Loucy (cell line): ENCODE data around the gene IRAK3.

ENCODE experiments used
- CTCF ChIP-seq: fragments of 200-600 bp; sonication (generic); conservative IDR thresholded peaks from 2 replicates; pipeline ENCODE4 v1.5.1; 2014; ENCODE audit warnings: mild to moderate bottlenecking, antibody characterized with exemption, low read length
- EZH2phosphoT487 ChIP-seq: fragments of 200-600 bp; IDR thresholded peaks from 2 replicates; pipeline ENCODE4 v1.6.1; 2018; ENCODE audit warnings: antibody characterized with exemption, mild to moderate bottlenecking, moderate library complexity, borderline replicate concordance

- TF ChIP-seq CTCF (no peak), EZH2phosphoT487 (no peak)
These were observed 43.2 kb downstream of the IRAK3 start for GRCh38 chr12:66232263-66232662.
